GM21526 (cell line): ENCODE measurements around the gene BANP.

Experiments
- ATAC-seq: cut with Tn5 transposase; IDR thresholded peaks from one replicate; pipeline ENCODE4 v1.9.1; 2021; ENCODE audit warnings: moderate library complexity; ENCODE audit not compliant: unreplicated experiment, low FRiP score

The BANP gene

GRCh38 chr16:87948735-87949070 is 2.5 kb upstream of the BANP start:
- ATAC-seq = no peak

- ATAC-seq = no peak
Measured at GRCh38 chr16:87949071-87949744, 2.0 kb upstream of the BANP start.

- ATAC-seq = peak; percentile 1
Measured at GRCh38 chr16:87951552-87952538, 611 bp downstream of the BANP start.

- no peak for ATAC-seq
Measured at GRCh38 chr16:87952751-87953150, 1.5 kb downstream of the BANP start.

GRCh38 chr16:87953308-87954215 is 2.3 kb downstream of the BANP start:
- no peak for ATAC-seq

- no peak for ATAC-seq
Measured at GRCh38 chr16:87954361-87954760, 3.1 kb downstream of the BANP start.

- no peak for ATAC-seq
Measured at GRCh38 chr16:87954826-87955225, 3.6 kb downstream of the BANP start.

GRCh38 chr16:87955302-87956097 is 4.3 kb downstream of the BANP start:
- no peak for ATAC-seq

- ATAC-seq = no peak
Measured at GRCh38 chr16:87956098-87956364, 4.8 kb downstream of the BANP start.

- no peak for ATAC-seq
Measured at GRCh38 chr16:87956365-87957231, 5.4 kb downstream of the BANP start.

- ATAC-seq = no peak
Measured at GRCh38 chr16:87957296-87958094, 6.3 kb downstream of the BANP start.

GRCh38 chr16:87958632-87959031 is 7.4 kb downstream of the BANP start:
- no peak for ATAC-seq

GRCh38 chr16:87959391-87959990 is 8.3 kb downstream of the BANP start:
- ATAC-seq = no peak

- ATAC-seq = no peak
Measured at GRCh38 chr16:87960296-87960695, 9.1 kb downstream of the BANP start.

- ATAC-seq = no peak
Measured at GRCh38 chr16:87960852-87961251, 9.6 kb downstream of the BANP start.

GRCh38 chr16:87961623-87962022 is 10.4 kb downstream of the BANP start:
- no peak for ATAC-seq

- ATAC-seq = no peak
Measured at GRCh38 chr16:87963400-87963799, 12.2 kb downstream of the BANP start.

- ATAC-seq = no peak
Measured at GRCh38 chr16:87964049-87964659, 12.9 kb downstream of the BANP start.
